Kidney (tissue), 14 donors: Measurements from ENCODE around the gene RBPJ. TPM values are rescaled to one million over a fixed set of nuclear protein-coding genes. Genes with fewer than 3 reads are reported as not detected.

Experiments used
- DNase-seq, 5 donors: peaks; one replicate each; pipeline ENCODE4 v3.0.0-alpha.2; 2013 to 2020
- FAIRE-seq: peaks from 2 replicates; lab custom pipeline; 2012; peaks lifted over from hg19 to GRCh38; lab: Jason Lieb, UNC
- H3K27ac ChIP-seq, 2 donors: one replicate each; pipeline ENCODE4 v1.7.0; 2013; ENCODE audit warnings: low read depth in 2 of 2, low read length in 2 of 2, inconsistent platforms in 1 of 2
- H3K27me3 ChIP-seq: one replicate; pipeline ENCODE4 v1.7.1; 2013; ENCODE audit warnings: low read length, inconsistent platforms; ENCODE audit not compliant: control insufficient read depth, insufficient read depth
- H3K36me3 ChIP-seq, 3 donors: one replicate each; pipeline versions ENCODE4 v1.7.0 to v1.7.1; 2013; ENCODE audit warnings: low read length in 3 of 3, control low read depth in 1 of 3, inconsistent platforms in 1 of 3; ENCODE audit not compliant: insufficient read depth in 3 of 3, control insufficient read depth in 2 of 3
- H3K4me1 ChIP-seq, 3 donors: one replicate each; pipeline versions ENCODE4 v1.7.0 to v1.7.1; 2013; ENCODE audit warnings: low read length in 3 of 3, inconsistent platforms in 1 of 3, low read depth in 1 of 3; ENCODE audit not compliant: control insufficient read depth in 2 of 3, insufficient read depth in 2 of 3
- H3K4me3 ChIP-seq, 3 donors: one replicate each; pipeline versions ENCODE4 v1.7.0 to v1.8.1; 2013; ENCODE audit warnings: low read length in 3 of 3, control low read depth in 1 of 3, inconsistent platforms in 1 of 3
- H3K9ac ChIP-seq, 3 donors: one replicate each; pipeline versions ENCODE4 v1.7.0 to v1.7.1; 2013; ENCODE audit warnings: low read length in 3 of 3, control low read depth in 1 of 3, inconsistent platforms in 1 of 3
- H3K9me3 ChIP-seq, 3 donors: one replicate each; pipeline versions ENCODE4 v1.7.0 to v1.7.1; 2013; ENCODE audit warnings: low read length in 3 of 3, control low read depth in 1 of 3, inconsistent platforms in 1 of 3; ENCODE audit not compliant: control insufficient read depth in 2 of 3, insufficient read depth in 1 of 3
- intact Hi-C: fragments of 100-400 bp; cut with DNase I; formaldehyde crosslinking; loops from one replicate; pipeline ENCODE4 v1.11.1; 2022
- polyA plus RNA-seq: library from polyadenylated mRNA; stranded (reverse); fragments of 350-450 nt; fragmentation: Illumina TruSeq; extraction: RNeasy Lipid Tissue Mini Kit (QIAGEN cat#74804); gene quantifications from one replicate; pipeline ENCODE4 v1.2.3, GENCODE V29; 2014; ENCODE audit warnings: low read depth, low replicate concordance; ENCODE audit not compliant: insufficient read depth
- total RNA-seq: library from RNA; stranded (reverse); fragmentation: NEBNext Ultra II Directional; extraction: Animal tissue kit (Norgen Biotek cat#: 25700); gene quantifications from one replicate; pipeline ENCODE4 v1.2.1, GENCODE V29; 2021
- TF ChIP-seq, protein P1 (sequence below): IDR thresholded peaks from 3 replicates; pipeline ENCODE4 v1.5.1; 2012; ENCODE audit warnings: mild to moderate bottlenecking, moderate library complexity, borderline replicate concordance; ENCODE audit not compliant: insufficient read depth; ENCODE audit errors: extremely low read depth
- donor health status: control.
- donor health status: control.
- donor health status: control.
- donor health status: control.
- donor health status: control.
- donor health status: DM: yes; HTN: yes; CAD: no.
- donor health status: Normal renal cell carcinoma (clear cell type).

Gene RBPJ
- total and polyA plus RNA-seq, 2 donors from 2014 or later, result 28.5 to 77.6 TPM

GRCh38 chr4:26297219-26297618 is 23.6 kb upstream of the RBPJ start:
- intact Hi-C loops, result no loop called here
- no peak for FAIRE-seq
- Histone ChIP-seq H3K4me1 (no peaks in the 10 kb centered on the region), H3K9me3 (no peaks in the 10 kb centered on the region), H3K27me3 (no peaks in the 10 kb centered on the region), H3K36me3 (no peaks in the 10 kb centered on the region), H3K4me3 (no peak overlapping the region), H3K27ac (no peak overlapping the region), H3K9ac (no peak overlapping the region)
- TF ChIP-seq, protein P1, sequence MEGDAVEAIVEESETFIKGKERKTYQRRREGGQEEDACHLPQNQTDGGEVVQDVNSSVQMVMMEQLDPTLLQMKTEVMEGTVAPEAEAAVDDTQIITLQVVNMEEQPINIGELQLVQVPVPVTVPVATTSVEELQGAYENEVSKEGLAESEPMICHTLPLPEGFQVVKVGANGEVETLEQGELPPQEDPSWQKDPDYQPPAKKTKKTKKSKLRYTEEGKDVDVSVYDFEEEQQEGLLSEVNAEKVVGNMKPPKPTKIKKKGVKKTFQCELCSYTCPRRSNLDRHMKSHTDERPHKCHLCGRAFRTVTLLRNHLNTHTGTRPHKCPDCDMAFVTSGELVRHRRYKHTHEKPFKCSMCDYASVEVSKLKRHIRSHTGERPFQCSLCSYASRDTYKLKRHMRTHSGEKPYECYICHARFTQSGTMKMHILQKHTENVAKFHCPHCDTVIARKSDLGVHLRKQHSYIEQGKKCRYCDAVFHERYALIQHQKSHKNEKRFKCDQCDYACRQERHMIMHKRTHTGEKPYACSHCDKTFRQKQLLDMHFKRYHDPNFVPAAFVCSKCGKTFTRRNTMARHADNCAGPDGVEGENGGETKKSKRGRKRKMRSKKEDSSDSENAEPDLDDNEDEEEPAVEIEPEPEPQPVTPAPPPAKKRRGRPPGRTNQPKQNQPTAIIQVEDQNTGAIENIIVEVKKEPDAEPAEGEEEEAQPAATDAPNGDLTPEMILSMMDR, result no peak
- no peak for DNase-seq

- no peaks in the 10 kb centered on the region for H3K27me3 ChIP-seq
- H3K36me3 ChIP-seq, result no peaks in the 10 kb centered on the region
- no peaks in the 10 kb centered on the region for H3K9me3 ChIP-seq
- no peak for DNase-seq
- no peak for FAIRE-seq
- no peak overlapping the region for H3K27ac ChIP-seq
- H3K4me1 ChIP-seq, result no peaks in the 10 kb centered on the region
- H3K9ac ChIP-seq, result no peak overlapping the region
- no peak overlapping the region for H3K4me3 ChIP-seq
- intact Hi-C loops, result no loop called here
- TF ChIP-seq, protein P1, result no peak
Measured at GRCh38 chr4:26298198-26298947, 22.4 kb upstream of the RBPJ start.

DNA sequence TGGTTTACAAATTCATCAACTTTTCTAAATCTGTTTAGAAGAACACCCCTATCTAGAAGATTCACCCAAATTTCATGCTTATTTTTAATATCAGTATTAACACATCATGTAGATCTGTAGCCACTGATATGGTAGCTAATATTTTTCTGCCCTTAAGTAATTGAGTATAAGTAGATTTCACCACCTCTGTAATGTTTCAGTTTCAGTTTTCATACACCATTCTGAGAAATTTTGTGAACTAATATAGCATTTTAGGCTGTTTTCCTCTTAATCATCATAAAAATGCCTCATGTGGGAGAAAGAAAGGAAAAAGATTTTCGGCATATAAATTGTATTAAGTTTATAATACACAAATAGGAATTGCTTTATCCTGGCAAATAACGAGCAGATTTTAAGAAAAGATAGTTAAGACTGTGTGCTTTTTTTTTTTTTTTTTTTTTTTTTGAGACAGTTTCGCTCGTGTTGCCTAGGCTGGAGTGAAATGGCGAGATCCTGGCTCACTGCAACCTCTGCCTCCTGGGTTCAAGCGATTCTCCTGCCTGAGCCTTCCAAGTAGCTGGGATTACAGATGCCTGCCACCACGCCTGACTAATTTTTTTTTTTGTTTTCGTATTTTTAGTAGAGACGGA is 21.4 kb upstream of the RBPJ start:
- no peak for FAIRE-seq
- DNase-seq, result no peak
- Histone ChIP-seq H3K9ac (no peak overlapping the region), H3K4me1 (no peaks in the 10 kb centered on the region), H3K36me3 (no peaks in the 10 kb centered on the region), H3K4me3 (no peak overlapping the region), H3K27ac (no peak overlapping the region), H3K9me3 (no peaks in the 10 kb centered on the region), H3K27me3 (no peaks in the 10 kb centered on the region)
- intact Hi-C loops, result no loop called here
- TF ChIP-seq, protein P1, result no peak
